ENCODE results near the gene ZBTB4.

- no peak for TF ChIP-seq CTCF (IDR thresholded peaks at IDR 0.05)
- TF ChIP-seq POLR2A (IDR thresholded peaks at IDR 0.05) = no peak
These were observed 38.2 kb downstream of the ZBTB4 start for GRCh38 chr17:7441266-7441665.

All from uterus (tissue), 2 donors.